ENCODE measurements around the gene GALC.
"Not testable (repeated sequence)": the region's sequence is repeated elsewhere in the genome, so short reads cannot be mapped to it uniquely, and the experiment has no call there.

Gene GALC

GRCh38 chr14:87992718-87993628 is at the start of gene GALC:
TSS of gene GALC (minus strand) at chr14:87993182. CDS start at chr14:87993164, 18 bp downstream.
- DNase-seq: peak; percentile 97 to 98

GRCh38 chr14:88040146-88040545 is 47.2 kb upstream of the GALC start:
- no peak for DNase-seq

DNA sequence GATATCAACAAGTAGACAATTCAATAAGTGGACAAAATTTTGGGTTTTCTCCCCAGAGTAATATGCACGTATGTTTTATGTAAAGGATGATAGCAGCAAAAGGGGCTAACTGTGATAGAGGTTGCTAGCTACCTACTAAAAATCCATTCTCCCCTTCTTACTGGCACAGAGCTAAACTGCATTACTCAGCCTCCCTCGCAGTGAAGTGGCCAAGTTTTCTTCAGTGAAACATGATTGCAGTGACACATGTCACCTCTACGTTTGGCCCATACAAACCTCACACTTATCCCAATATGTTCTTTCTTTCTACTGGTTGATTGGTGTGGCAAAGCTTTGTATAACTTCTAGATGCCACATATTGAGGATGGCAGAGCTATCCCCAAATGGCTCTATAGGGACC is 46.2 kb upstream of the GALC start:
- DNase-seq: no peak

DNA sequence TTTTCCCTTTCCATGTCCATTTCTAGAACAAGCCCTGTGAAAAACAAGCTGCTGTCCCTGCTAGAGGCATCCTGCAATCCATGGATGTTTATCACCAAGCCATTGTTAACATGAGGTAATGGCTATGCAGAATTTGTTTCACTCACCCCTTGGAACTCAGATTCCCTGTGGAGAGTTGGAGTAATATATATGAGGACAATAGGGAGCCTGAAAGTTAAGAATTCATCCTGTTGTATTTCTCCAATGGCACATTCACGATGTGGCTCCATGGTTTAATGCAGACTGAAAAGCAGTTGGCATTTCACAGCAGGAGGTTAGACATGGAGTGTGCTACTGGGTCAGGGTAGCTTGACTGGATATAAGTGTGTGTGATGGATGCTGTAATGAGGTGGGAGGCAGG is 44.3 kb upstream of the GALC start:
- DNase-seq: no peak

- no peak for DNase-seq
Measured at GRCh38 chr14:88036422-88036821, 43.4 kb upstream of the GALC start.

DNA sequence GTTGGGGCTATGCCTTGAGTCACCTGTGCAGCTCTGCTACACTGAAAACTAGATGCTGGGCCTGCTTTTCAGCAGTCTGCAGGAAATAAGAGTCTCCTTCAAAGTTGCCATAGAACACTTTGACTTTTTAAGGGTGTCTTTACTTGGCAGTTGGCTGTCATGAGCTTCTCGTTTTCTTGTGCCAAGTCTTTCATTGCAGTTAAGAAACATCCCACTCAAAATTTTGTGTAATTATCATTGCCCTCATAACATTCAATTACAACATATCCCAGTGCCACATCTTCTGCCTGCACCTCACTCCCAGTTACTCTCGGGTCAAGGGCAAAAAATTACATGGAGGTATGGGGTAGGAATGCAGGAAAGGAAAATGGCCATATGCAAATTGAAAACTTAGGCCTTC is 41.1 kb upstream of the GALC start:
- DNase-seq: no peak

DNA sequence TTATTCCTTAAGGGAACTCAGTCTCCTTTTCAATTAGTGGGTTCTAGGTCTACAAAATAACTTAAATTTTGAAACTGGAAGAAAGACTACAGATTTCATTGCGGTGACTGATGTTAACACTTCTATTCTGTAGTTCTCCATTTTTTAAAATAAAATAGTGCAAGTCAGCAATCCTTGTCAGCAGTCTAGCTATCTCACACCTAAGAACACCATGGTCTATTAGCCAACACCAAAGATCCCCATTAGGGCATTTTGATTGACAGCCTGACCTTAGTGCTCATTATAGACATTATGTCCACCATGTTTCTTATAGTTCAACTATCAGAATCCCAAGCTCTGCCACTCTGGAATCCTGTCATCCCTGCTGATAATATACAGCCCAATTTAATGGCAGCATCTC is 39.4 kb upstream of the GALC start:
- no peak for DNase-seq

- no peak for DNase-seq
Measured at GRCh38 chr14:88030892-88031291, 37.9 kb upstream of the GALC start.

DNA sequence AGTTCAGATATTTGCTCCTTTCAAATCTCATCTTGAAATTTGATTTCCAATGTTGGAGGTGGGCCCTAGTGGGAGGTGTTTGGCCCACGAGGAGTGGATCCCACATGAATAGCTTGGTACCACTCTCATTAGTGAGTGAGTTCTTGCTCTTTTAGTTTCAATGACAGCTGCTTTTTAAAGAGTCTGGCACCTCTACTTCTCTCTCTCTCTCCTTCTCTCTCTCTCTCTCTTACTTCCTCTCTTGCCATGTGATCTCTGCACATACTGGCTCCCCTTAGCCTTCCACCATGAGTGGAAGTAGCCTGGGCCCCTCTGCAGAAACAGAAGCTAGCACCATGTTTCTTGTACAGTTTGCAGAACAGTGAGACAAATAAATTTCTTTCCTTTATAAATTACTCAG is 37.1 kb upstream of the GALC start:
- DNase-seq: no peak

GRCh38 chr14:88029500-88029899 is 36.5 kb upstream of the GALC start:
- DNase-seq: no peak

DNA sequence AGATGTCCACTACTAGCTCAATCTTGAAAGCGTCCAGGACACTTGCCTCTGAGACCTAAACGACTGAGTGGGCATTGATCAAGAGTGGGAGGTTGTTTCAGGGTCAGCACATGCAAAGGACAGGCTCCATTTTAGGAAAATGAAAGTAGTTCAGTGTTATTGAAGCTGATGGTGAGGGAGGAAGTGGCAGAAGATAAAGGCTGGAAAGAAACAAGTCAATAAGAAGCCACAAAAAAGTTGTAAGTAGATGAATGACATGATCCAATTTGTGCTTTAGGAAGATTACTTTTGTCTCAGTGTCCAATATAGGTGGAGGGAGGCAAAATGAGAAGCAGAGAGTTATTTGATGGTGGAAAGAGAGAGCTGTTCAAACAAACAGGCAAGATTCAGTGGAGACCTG is 33.9 kb upstream of the GALC start:
- DNase-seq: no peak

DNA sequence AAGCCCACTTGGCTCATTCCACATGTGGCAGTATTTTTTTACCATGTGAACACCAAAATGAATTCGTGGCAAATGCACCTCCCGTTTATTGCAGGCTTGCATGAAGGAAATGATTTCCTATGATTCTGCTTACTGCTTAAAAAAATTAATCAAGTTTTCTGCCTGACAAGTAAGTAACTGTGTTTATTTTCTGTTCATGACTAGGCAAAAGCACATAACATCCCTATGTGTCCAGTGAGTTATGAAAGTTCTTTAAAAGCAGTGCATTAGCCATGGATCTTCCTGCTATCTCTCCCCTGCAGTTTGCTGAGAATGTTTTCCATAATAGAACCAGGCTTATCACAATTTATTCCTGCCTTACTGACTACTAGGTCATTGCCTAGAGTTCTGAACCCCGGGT is 32.3 kb upstream of the GALC start:
- DNase-seq: no peak

DNA sequence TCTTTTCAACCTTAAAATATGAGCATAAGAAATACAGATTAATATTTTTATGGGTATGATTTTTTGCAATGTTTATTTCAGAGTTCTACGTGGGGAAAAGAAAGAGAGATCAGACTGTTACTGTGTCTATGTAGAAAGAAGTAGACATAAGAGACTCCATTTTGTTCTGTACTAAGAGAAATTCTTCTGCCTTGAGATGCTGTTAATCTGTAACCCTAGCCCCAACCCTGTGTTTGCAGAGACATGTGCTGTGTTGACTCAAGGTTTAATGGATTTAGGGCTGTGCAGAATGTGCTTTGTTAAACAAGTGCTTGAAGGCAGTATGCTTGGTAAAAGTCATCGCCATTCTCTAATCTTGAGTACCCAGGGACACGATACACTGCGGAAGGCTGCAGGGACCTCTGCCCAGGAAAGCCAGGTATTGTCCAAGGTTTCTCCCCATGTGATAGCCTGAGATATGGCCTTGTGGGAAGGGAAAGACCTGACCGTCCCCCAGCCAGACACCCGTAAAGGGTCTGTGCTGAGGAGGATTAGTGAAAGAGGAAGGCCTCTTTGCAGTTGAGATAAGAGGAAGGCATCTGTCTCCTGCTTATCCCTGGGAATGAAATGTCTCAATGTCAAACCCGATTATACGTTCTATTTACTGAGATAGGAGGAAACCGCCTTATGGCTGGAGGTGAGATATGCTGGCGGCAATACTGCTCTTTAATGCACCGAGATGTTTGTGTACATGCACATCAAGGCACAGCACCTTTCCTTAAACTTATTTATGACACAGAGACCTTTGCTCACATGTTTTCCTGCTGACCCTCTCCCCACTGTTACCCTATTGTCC is 31.5 kb upstream of the GALC start:
- DNase-seq: not testable (repeated sequence)

- DNase-seq: no peak
Measured at GRCh38 chr14:88023658-88024187, 30.7 kb upstream of the GALC start.

GRCh38 chr14:88017535-88017934 is 24.6 kb upstream of the GALC start:
- DNase-seq: no peak

DNA sequence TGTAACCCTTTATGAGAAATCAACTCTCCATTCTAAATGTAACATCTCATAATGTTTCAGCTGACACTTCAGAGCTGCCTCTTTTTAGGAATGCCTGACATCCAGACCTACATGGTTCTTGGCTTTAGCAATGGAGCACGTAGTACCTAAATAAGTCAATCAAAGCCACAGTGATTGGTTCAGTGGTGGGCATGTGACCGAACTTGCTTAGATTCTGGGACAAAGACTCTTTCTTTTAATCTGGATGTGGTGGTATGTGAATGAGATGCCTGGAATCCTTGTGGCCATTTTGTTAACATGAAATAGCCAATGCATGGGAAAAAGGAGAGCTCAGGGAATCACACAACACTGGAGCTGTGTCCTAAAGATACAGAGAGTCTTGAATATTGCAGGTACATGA is 23.8 kb upstream of the GALC start:
- DNase-seq: no peak

DNA sequence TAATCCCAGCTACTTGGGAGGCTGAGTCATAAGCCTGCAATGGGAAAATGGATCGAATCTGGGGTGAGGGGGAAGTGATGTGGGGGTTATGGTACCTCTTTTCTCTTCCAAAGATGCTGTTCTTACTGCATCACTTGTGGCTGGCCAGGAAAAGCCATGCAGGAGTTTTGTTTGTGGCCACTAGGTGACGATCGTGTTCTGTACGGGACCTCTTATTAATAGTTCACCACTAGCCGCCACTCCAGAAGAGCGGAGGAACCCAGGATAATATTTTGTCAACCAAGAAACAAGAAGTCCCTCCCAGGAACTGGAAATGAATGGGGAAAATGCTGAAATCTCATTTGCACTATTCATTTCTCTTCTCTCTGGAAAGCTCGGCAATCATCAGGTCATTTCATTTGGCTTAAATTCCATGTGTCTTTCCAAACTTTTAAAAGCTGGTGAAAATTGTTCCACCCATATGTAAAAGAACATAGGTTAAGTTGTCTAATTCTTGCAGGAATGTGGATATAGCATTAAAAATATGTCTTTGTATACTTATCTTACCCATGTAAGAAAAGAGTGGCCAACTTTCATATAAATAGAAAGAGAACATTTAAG is 20.9 kb upstream of the GALC start:
- DNase-seq: peak; percentile 43 to 49

GRCh38 chr14:88012495-88012894 is 19.5 kb upstream of the GALC start:
- no peak for DNase-seq

DNA sequence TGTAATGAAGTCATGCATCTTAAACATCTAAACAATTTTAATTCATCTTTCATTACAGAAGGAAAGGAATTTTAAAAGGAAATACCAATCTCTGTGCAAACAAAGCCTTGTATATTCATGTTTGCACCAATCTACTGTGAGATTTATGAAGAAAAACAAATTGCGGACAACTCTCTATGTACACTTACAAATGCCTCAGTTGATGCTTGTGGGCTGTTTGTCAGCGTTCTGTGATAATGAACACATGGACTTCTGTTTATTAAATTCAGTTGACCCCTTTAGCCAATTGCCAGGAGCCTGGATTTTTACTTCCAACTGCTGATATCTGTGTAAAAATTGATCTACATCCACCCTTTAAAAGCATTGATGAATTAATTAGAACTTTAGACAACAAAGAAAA is 17.3 kb upstream of the GALC start:
- DNase-seq: no peak

DNA sequence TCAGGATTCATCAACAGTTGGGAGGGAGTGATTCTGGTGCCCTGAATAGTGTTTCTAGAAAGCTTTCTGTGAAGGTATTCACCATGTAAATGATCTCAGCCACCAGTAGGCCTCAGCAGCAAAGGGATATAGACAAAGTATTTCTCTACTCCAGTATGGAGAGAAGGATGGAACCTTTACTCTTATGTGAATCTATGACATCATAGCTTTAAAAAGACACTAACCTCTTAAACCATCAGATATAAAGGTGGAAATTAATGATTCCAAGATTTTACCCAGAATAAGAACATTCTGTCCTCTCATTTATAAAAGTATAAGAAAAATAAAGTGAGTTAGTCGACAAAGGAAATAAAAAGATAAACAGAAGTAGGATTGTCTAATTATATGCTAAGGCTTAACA is 16.5 kb upstream of the GALC start:
- no peak for DNase-seq

GRCh38 chr14:88008039-88008742 is 15.2 kb upstream of the GALC start:
- no peak for DNase-seq

DNA sequence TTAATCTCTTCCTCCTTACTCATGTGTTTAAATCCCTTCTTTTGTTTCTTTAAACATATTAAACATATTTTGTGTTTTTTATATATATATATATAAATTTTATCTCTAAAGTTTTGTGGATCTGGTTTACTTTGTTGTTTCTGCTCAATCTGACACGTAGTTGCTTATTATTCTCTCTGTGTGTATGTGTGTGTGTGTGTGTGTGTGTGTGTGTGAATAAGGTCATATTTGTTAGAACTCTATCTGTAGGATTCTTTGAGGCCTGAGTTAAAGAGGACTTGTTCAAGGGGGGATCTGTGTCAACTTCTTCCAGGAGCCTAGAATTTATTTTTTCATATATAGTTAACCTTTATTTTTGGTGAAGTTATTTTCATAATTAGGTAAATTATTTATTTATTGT is 14.6 kb upstream of the GALC start:
- no peak for DNase-seq

All from activated T-cell treated with anti-CD3 and anti-CD28 coated beads, Interleukin-2, amount 50 U/mL, for 48 hours (primary cell).